ENCODE results near the gene CLIC5.

- TF ChIP-seq CTCF (IDR thresholded peaks at IDR 0.05) = no peak
- no peak for TF ChIP-seq POLR2A (IDR thresholded peaks at IDR 0.05)
Observed at GRCh38 chr6:45881705-45882467, 133.8 kb downstream of the CLIC5 start.
